Stimulated activated CD8-positive, alpha-beta memory T cell treated with anti-CD3 and anti-CD28 coated beads, Interleukin-12 subunit alpha, Interleukin-12 subunit beta, amount 100 ng/mL, for 4 hours (primary cell): ENCODE results near the gene TNFRSF1B.

Experiments used
- DNase-seq: peaks from one replicate; pipeline ENCODE4 v3.0.0-alpha.2; 2020; ENCODE audit warnings: low read depth

The TNFRSF1B gene

DNA sequence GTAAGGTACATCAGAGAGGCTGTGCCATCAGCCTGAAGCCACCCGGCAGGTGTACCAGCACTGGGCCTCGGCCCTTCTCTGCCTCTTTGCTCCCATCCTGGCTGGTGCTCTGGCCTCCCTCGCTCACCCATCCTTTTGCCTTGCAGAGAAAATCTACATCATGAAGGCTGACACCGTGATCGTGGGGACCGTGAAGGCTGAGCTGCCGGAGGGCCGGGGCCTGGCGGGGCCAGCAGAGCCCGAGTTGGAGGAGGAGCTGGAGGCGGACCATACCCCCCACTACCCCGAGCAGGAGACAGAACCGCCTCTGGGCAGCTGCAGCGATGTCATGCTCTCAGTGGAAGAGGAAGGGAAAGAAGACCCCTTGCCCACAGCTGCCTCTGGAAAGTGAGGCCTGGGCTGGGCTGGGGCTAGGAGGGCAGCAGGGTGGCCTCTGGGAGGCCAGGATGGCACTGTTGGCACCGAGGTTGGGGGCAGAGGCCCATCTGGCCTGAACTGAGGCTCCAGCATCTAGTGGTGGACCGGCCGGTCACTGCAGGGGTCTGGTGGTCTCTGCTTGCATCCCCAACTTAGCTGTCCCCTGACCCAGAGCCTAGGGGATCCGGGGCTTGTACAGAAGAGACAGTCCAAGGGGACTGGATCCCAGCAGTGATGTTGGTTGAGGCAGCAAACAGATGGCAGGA, 24.5 kb upstream of the TNFRSF1B start:
- DNase-seq = no peak

DNA sequence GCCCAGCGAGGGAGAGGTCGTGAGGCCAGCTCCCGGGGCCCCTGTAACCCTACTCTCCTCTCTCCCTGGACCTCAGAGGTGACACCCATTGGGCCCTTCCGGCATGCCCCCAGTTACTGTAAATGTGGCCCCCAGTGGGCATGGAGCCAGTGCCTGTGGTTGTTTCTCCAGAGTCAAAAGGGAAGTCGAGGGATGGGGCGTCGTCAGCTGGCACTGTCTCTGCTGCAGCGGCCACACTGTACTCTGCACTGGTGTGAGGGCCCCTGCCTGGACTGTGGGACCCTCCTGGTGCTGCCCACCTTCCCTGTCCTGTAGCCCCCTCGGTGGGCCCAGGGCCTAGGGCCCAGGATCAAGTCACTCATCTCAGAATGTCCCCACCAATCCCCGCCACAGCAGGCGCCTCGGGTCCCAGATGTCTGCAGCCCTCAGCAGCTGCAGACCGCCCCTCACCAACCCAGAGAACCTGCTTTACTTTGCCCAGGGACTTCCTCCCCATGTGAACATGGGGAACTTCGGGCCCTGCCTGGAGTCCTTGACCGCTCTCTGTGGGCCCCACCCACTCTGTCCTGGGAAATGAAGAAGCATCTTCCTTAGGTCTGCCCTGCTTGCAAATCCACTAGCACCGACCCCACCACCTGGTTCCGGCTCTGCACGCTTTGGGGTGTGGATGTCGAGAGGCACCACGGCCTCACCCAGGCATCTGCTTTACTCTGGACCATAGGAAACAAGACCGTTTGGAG, 23.7 kb upstream of the TNFRSF1B start:
- no peak for DNase-seq

DNA sequence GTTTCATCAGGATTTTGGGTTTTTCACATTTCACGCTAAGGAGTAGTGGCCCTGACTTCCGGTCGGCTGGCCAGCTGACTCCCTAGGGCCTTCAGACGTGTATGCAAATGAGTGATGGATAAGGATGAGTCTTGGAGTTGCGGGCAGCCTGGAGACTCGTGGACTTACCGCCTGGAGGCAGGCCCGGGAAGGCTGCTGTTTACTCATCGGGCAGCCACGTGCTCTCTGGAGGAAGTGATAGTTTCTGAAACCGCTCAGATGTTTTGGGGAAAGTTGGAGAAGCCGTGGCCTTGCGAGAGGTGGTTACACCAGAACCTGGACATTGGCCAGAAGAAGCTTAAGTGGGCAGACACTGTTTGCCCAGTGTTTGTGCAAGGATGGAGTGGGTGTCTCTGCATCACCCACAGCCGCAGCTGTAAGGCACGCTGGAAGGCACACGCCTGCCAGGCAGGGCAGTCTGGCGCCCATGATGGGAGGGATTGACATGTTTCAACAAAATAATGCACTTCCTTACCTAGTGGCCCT, 23.1 kb upstream of the TNFRSF1B start:
- no peak for DNase-seq

DNA sequence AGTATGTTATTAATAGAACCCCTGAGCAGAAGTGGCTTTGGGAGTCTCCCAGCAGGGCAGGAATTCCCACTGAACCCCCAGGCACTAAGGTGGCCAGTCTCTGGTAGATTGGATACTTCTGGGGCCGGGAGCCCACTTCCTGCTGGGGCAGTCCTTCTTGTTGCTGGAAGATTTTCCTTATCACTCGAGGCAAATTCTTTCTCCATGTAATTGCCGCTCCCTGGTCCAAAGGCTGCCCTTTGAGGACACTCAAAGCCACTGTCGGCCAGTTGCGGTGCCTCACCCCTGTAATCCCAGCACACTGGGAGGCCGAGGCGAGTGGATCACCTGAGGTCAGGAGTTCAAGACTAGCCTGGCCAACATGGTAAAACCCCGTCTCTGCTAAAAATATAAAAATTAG, 22.6 kb upstream of the TNFRSF1B start:
- DNase-seq = no peak

DNA sequence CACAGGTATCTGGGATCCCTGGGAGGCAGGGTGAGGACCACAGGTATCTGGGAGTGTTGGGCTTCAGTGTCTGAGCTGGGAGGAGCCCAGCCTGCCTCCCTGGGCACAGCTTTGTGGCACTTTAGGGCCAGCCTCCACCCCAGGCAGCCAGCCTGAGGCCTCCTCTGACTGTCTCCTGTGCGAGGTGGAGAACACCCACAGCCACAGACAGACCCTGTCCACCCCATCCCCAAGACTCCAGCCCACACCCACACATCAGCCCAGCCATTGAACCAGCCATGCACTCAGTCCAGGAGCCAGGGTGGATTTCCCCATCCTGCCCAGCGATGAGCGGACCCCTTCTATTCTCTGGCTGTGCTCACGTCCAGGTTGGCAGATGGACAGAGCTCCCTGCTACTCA, 21.8 kb upstream of the TNFRSF1B start:
- DNase-seq = no peak

DNA sequence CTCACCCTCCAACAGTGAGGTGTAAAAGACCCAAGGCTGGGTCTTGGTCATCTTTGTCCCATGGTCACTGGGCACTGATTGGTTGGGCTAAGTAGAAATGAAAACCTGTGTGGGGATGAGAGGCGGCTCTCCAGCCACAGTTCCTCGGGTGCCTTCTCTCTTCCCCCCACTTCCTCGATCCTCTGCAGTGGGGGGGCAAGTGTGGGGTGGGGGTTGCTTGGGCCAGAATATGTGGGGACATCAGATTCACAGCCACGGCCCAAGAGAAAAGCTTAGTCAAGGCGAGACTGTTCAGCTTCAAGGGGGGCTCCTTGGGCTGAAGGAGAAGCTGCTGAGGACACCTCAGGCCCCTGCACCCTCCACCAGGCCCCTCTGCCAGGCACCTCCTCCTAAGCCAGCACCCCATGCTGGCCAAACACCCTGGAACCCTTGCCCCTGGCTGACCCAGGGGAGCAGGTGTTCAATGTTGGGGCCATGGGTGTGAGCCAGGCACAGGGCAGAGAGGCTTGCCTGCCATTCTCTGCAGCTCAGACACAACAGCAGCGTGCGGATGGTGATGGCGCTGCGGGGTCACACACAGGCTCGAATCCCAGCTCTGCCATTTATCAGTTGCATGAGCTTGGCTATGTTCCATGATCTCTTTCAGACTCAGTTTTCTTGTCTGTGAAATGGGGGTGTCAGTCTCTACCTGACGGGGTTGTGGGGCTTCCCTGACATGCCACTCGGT, 21.0 kb upstream of the TNFRSF1B start:
- DNase-seq = no peak

DNA sequence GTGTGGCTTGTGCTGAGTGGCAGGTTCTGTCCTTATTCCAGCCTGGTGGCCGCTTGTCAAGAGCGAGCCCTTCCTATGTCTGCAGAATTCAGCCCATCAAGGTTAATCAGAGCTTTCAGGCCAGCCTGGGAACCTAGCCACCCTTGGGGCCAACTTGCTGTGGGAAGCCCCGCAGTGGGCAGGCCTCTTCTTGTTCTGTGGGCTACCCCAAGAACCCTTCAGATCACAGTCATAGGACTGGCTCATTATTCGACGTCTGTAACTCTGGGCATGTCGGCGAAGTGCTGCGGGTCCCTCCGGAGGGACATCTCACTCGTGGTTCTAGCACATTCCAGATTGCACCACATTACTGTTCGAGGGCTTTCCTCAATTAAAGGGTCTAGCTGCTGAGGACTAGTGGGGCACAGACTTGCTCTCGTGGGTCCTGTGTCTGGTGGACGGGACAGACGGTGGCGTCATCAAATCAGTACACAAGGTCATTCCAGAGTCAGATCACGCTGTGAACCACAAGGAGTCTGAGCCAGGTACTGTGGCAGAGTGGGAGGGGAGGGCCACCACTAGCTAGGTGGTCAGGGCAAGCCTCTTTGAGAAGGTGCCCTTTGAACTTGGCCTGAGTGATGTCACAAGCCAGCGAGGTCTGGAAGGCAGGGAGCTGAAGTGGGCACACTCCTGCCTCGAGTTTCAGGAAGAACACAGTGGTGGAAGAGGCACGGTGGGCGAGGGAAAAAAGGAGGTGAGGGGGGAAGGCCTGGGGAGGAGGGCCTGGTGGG, 20.3 kb upstream of the TNFRSF1B start:
- DNase-seq = no peak

DNA sequence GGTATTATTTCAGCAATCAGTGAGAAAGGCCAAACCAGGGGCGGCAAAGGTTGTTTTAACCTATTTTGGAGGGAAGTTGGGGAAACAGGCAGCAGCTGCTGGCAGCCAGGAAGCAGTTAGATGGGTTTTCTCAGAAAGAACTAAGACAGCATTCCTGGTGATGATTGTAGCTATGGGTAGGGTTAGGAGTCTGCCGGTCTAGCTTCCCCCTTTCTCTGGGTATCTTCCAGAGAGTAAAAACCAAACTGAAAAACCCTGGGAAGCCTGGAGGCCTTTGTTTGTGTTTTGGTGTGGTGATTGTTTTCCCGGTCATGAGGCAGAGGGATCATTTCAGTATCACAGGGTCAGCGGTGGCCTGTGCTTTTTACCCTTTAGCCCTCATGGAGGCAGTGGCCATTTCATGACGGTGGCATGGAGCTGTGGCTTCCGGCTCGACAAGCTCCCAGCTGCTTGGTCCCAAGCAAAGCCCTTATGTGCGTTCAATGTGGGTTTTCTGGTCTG, 19.5 kb upstream of the TNFRSF1B start:
- DNase-seq = no peak

DNA sequence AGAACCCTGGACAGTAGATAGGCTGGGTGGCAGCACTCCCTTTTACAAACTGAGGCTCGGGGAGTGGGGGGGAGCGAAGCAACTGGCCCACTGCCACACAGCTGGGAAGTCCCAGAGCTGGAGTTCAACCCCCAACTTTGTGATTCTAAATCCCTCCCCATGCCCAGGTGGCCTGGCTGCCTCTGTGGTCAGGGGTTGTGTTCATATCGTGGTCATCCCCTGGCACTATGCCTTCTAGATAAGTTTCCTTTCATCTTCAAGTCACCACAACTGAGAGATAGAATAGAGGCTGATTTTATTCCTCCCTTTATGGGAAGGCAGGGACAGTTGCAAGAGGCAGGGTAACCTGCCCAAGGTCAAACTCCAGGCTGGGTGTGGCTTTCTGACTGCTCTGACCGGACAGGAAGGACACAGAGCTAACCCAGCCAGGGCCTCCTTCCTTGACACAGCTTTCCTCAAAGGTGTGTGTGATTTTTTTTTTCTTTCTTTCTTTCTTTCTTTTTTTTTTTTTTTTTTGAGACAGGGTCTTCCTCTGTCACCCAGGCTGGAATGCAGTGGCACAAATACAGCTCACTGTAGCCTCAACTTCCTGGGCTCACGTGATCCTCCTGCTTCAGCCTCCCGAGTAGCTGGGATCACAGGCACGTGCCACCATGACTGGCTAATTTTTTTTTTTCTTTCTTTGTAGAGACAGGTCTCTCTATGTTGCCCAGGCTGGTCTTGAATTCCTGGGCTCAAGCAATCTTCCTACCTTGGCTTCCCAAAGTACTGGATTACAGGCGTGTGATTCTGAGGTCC, 18.4 kb upstream of the TNFRSF1B start:
- DNase-seq = no peak

DNA sequence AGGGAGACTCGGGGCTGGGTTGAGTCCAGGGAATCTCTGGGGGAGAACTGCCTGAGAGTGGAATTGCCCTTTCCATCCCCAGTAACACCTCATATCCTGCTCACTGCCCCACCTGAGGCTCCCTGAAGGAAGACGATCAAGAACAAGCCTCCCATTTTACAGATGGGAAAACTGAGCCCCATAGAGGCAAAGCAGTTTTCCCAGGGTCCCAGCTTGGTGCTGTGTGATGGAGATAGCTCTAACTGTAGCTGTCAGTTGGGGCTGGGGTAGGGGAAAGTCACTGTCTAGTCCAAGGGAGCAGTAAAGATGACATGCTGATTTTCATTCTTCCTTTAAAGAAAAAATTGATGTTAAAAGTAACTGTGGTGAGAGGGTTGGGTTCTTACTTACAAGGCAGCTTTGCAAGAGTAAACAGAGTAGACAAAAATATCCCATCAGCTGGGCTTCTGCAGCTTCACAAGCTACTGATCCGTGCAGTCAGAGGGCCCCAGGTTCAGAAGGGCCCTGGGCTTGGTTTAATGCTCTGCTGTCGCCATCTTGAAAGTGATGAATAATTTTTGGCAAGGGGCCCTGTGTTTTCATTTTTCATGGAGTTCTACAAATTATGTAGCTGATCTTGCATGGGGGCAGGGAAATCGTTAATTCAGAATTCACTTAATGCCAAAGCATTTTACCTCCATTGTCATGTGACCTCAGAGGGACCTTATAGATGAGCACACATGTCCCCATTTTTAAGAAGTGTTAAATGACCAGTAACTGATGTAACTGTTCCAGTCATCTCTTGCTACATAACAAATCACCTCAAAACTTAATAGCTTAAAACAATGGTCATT, 17.6 kb upstream of the TNFRSF1B start:
- DNase-seq = no peak

DNA sequence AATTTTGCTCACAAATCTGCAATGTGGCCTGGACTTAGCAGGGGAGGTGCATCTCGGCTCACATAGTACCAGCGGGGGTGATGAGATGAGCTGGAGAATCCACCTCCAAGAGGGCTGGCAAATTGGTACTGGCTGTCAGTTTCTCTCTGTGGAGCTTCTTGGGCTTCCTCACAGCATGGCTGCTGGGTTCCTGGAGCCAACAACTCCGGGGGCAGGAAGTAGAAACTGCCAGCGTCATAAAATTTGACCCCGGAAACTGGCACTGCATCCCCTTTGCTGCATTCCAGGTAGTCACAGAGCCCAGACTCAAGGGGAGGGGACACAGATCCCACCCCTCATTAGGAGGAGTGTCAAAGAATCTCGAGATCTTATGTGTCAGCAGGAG, 17.0 kb upstream of the TNFRSF1B start:
- DNase-seq = no peak

DNA sequence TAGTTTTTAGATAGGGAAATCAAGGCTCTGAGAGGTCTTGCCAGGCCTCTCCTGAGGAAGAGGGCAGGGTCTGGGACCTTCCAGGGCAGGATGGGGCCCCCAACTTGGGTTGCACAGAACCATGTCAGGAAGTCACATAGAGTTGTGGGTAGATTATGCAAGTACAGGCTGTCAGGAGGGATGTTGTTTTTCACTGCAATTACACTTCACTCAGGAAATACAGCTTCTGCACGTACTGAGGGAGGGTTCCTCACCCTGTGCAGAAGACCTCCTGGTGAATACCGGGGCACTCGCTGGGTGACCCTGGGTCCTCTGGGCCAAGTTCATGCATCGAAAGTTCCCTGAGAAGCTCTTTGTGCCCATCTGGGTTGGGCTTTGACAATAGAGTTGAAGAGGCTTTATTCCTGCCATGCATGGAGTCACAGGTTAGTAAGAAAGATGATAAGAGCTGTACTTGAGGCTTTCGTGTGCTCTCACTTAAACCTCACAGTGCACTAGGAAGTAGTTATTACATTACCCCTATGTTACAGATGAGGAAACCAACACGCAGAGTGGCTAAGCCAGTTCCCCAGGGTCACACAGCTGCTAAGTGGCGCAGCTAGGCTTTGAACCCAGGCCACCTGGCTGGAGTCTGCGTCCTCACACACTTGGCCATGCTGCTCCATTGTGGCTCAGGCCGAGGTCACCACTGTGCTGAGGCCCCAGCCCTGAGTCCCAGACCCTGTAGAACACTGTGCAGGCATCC, 16.2 kb upstream of the TNFRSF1B start:
- no peak for DNase-seq

DNA sequence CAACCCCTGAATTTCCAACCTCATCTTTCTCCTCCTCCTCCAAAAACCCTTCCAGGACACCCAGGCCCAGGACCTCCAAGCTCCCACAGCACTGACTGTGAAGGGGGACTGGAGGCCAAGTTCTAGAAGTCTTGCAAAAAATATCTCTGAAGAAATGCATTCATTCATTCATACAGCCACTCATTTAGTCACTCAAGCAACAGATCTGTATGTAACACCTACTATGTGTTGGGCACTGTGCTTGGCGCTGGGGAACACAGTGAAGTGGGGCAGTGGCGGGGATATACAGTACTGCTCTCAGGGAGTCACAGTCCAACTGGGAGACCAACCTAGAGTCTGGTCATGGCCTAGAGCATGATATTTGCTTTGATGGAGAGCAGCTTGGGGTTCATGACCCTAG, 15.3 kb upstream of the TNFRSF1B start:
- no peak for DNase-seq

DNA sequence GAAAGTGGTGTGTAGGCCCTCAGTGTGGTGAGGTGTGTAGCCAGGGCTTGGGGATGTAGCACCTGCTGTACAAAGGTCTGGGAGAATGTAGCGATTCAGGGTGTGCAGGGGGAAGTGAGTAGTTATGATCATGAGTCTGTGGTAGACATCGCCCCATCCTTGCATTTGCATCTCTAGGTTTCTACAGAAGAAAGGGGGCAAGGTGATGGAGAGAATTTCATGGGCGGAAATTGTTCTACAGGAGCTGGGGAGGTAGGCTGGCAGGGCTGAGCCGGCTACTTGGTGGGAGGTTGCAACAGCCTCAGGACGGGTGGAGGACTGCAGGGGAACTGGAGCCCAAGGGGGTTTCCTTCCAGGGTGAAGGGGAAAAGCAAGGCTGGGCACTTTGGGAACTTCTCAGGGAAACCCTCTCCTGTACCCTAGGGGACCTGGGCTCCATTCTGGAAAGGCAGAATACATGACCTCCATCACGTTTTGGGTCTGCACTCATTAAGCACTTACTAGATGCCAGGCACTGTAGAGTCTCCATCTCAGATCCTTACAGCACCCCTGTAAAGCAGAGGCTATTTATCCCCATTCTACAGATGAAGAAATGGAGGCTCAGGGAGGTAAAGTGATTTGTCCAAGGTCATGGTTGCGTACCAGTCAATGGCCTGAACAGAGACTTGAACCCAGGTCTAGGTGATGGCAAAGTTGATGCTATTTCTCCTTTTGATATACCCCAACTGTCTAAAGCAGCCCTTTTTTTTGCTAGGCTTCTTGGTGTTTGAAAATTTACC, 14.5 kb upstream of the TNFRSF1B start:
- no peak for DNase-seq

DNA sequence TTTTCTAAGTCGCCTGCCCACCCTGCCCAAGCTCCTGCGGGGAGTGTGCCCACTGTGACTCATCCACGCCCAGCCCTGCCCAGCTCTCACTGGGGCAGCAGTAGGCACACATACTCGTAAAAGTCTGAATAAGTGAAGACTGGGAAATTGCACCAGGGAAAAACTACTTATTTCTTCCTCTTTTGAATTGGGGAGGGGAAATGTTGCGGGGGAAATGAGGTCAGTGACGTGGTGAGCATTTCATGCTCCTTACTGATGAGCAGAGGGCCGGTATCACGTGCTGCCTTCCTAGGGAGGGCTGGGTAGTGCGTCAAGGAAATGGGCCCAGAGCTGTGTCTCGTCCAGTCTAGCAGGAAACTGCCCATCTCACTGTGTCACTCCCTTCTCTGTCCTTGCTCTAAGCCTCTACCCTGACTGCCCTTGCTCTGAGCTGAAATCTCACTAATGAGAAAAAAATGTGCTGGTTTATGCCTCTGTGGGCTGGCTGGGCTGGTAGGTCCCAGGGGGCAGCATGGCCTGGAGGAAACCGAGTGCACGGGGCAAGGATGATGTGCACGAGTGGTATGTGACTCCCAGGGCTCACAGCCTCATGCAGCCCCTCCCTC, 13.5 kb upstream of the TNFRSF1B start:
- no peak for DNase-seq

DNA sequence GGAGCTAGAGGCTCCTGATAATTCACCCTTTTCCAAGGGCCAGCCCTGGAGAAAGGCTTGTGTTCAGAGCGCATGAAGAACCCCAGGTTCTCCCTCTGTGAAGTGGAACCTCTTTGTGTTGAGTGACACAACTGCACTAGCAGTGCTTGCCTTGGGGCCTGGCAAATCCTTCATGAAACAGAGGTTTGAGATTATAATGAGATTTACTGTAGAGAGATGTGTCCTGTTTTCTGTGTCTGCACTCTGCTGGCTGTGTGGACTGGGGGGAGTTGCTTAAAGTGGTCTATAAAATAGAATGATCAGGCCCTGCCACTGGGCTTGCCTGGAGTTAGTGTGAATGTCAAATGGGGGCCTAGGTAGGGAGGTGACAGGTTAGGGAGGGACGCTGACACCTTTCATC, 11.5 kb upstream of the TNFRSF1B start:
- no peak for DNase-seq

DNA sequence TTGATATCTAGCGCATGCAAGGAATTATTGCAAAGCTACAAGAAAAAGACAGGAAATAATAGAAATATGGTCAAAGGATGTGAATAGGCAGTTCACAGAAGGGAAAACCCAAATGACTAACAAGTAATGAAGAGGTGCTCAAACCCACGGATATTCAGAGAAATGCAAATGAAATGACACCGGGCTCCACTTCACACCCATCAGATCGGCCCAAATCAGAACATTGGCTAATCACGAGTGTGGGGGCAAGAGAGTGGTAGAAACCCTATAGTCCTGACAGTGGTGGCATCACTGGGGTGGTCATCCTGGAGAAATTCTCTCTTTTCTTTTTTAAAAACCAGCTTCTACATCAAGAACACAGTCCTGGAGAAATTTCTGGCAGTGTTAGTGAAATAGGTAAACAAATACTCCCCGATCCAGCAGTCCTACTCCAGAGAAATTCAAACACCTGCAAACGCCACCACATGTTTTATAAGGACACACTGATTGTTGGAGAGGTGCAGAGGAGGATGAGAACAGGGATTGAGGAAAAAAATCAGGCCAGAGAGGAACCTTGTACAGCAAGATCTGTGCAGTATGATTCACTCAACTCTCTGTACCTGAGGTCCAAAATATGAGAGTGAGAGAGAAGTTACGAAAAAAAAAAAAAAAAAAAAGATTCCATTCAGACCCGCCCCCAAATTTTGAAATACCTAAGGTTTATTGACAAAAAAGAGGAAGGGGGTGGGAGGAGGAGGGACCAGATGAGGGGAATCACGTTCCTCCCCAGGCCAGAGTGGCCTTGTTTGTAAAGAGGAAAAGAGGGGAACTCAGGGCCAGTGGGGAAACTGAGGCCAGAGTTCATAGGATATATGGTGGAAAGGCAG, 9.2 kb upstream of the TNFRSF1B start:
- DNase-seq = no peak
